IMR-90 (cell line): ENCODE results near the gene GPX4. TPM values are rescaled to one million over a fixed set of nuclear protein-coding genes. Genes with fewer than 3 reads are reported as not detected.

Experiments used
- ATAC-seq: fragments of 200-7000 bp; cut with Tn5 transposase; 2 replicates; pipeline ENCODE4 v1.9.1; 2020; ENCODE audit warnings: low read depth, mild to moderate bottlenecking, moderate library complexity
- BruUV-seq: library from RNA; stranded (reverse); fragments of 400-500 nt; replicated peaks from 2 replicates; lab custom pipeline; 2021; lab: Mats Ljungman, UMichigan
- CTCF ChIA-PET: fragments of 300-600 bp; formaldehyde crosslinking; extraction: SDS; loops from one replicate; lab custom pipeline; 2021; ENCODE audit warnings: antibody characterized with exemption; lab: Yijun Ruan, JAX
- POLR2A ChIA-PET: fragments of 300-600 bp; sonication (Branson Sonifier 250); formaldehyde crosslinking; loops from one replicate; lab custom pipeline; 2022; ENCODE audit warnings: antibody characterized with exemption; ENCODE audit not compliant: unreplicated experiment; lab: Charles Lee
- DNase-seq: peaks from one replicate; pipeline ENCODE4 v3.0.0; 2013
- H2AFZ ChIP-seq: replicated peaks from 2 replicates; pipeline ENCODE3; 2013; ENCODE audit warnings: low read length, mild to moderate bottlenecking; ENCODE audit not compliant: poor library complexity
- H2AK5ac ChIP-seq: 2 replicates; pipeline ENCODE4 v1.6.1; 2013; ENCODE audit warnings: low read depth, low read length, inconsistent platforms
- H2AK9ac ChIP-seq: replicated peaks from 2 replicates; pipeline ENCODE3; 2013; ENCODE audit warnings: mild to moderate bottlenecking, low read depth, low read length, moderate library complexity; ENCODE audit not compliant: poor library complexity
- H2BK120ac ChIP-seq: 2 replicates; pipeline ENCODE4 v1.6.1; 2013; ENCODE audit warnings: low read depth, low read length, inconsistent platforms
- H2BK15ac ChIP-seq: 3 replicates; pipeline ENCODE4 v1.6.1; 2013; ENCODE audit warnings: low read depth, low read length, inconsistent platforms
- H2BK20ac ChIP-seq: 2 replicates; pipeline ENCODE4 v1.6.1; 2013; ENCODE audit warnings: low read depth, mild to moderate bottlenecking, inconsistent platforms, low read length, moderate library complexity
- H2BK5ac ChIP-seq: 2 replicates; pipeline ENCODE4 v1.6.1; 2013; ENCODE audit warnings: mild to moderate bottlenecking, low read depth, low read length, inconsistent platforms; ENCODE audit not compliant: poor library complexity, severe bottlenecking
- H3K14ac ChIP-seq: replicated peaks from 2 replicates; pipeline ENCODE4 v1.6.1; 2013; ENCODE audit warnings: low read depth, low read length, inconsistent platforms
- H3K18ac ChIP-seq: 2 replicates; pipeline ENCODE4 v1.6.1; 2013; ENCODE audit warnings: low read depth, low read length, control low read depth
- H3K23ac ChIP-seq: 2 replicates; pipeline ENCODE4 v1.6.1; 2013; ENCODE audit warnings: low read depth, low read length, inconsistent platforms
- H3K27ac ChIP-seq: 2 replicates; pipeline ENCODE4 v1.5.1; 2013; ENCODE audit warnings: mild to moderate bottlenecking, control low read depth, low read length; ENCODE audit not compliant: insufficient read depth
- H3K27me3 ChIP-seq: 2 replicates; pipeline ENCODE4 v1.6.1; 2013; ENCODE audit warnings: low read length; ENCODE audit not compliant: control insufficient read depth, insufficient read depth
- H3K36me3 ChIP-seq: 2 replicates; pipeline ENCODE4 v1.6.1; 2013; ENCODE audit warnings: low read length, mixed read lengths; ENCODE audit not compliant: control insufficient read depth, insufficient read depth
- H3K4ac ChIP-seq: 2 replicates; pipeline ENCODE4 v1.6.1; 2013; ENCODE audit warnings: low read depth, low read length, inconsistent platforms
- H3K4me1 ChIP-seq: 2 replicates; pipeline ENCODE4 v1.6.1; 2013; ENCODE audit warnings: low read length, mixed read lengths; ENCODE audit not compliant: control insufficient read depth, insufficient read depth
- H3K4me2 ChIP-seq: 2 replicates; pipeline ENCODE4 v1.6.1; 2013; ENCODE audit warnings: low read depth, mild to moderate bottlenecking, control low read depth, low read length, moderate library complexity
- H3K4me3 ChIP-seq: 2 replicates; pipeline ENCODE4 v1.5.1; 2013; ENCODE audit warnings: low read depth, mild to moderate bottlenecking, control low read depth, low read length, moderate library complexity; ENCODE audit not compliant: insufficient read depth
- H3K56ac ChIP-seq: 2 replicates; pipeline ENCODE4 v1.6.1; 2013; ENCODE audit warnings: low read length, inconsistent platforms; ENCODE audit not compliant: insufficient read depth; ENCODE audit errors: extremely low read depth
- H3K79me1 ChIP-seq, 2 experiments: 2 replicates each; pipeline ENCODE4 v1.6.1; 2013; ENCODE audit warnings: low read length in 2 of 2, inconsistent platforms in 1 of 2, low read depth in 1 of 2
- H3K9ac ChIP-seq: 2 replicates; pipeline ENCODE4 v1.6.1; 2013; ENCODE audit warnings: low read depth, low read length, control low read depth
- H3K9me1 ChIP-seq: 2 replicates; pipeline ENCODE4 v1.6.1; 2013; ENCODE audit warnings: low read length, inconsistent platforms; ENCODE audit not compliant: insufficient read depth
- H3K9me3 ChIP-seq: 2 replicates; pipeline ENCODE4 v1.6.1; 2013; ENCODE audit warnings: low read length; ENCODE audit not compliant: control insufficient read depth, insufficient read depth
- H4K20me1 ChIP-seq: 2 replicates; pipeline ENCODE4 v1.6.1; 2013; ENCODE audit warnings: low read length, inconsistent platforms; ENCODE audit not compliant: insufficient read depth
- H4K5ac ChIP-seq: 2 replicates; pipeline ENCODE4 v1.6.1; 2013; ENCODE audit warnings: mild to moderate bottlenecking, low read depth, low read length, control low read depth
- H4K8ac ChIP-seq, 2 experiments: 2 replicates each; pipeline ENCODE4 v1.6.1; 2013; ENCODE audit warnings: low read depth in 2 of 2, low read length in 2 of 2, control low read depth in 1 of 2, inconsistent platforms in 1 of 2
- H4K91ac ChIP-seq: 2 replicates; pipeline ENCODE4 v1.6.1; 2013; ENCODE audit warnings: low read depth, low read length, inconsistent platforms; ENCODE audit not compliant: insufficient read depth
- FOS ChIP-seq: fragments of 150-350 bp; IDR thresholded peaks from 2 replicates; pipeline ENCODE4 v1.6.1; 2016; ENCODE audit warnings: low read depth, low read length
- MAZ ChIP-seq: IDR thresholded peaks from 2 replicates; pipeline ENCODE4 v1.6.1; 2012; ENCODE audit warnings: low read depth, mild to moderate bottlenecking, low read length, improper control_type of control experiment, moderate library complexity, borderline replicate concordance
- NFE2L2 ChIP-seq: fragments of 150-350 bp; IDR thresholded peaks from 2 replicates; pipeline ENCODE4 v1.6.1; 2016; ENCODE audit warnings: low read depth, mild to moderate bottlenecking, low read length
- RFX5 ChIP-seq: IDR thresholded peaks from 2 replicates; pipeline ENCODE4 v1.8.0; 2012; ENCODE audit warnings: low read depth, mild to moderate bottlenecking, low read length, moderate library complexity
- SMC3 ChIP-seq: fragments of 150-350 bp; IDR thresholded peaks from 2 replicates; pipeline ENCODE4 v1.6.1; 2016; ENCODE audit warnings: low read depth, mild to moderate bottlenecking, antibody characterized with exemption, low read length, moderate library complexity
- WGBS, 2 experiments: methylation state at CpG; one replicate each; pipeline versions ENCODE4 v1.1.5 to v1.1.7; 2013; ENCODE audit warnings: missing lambda C conversion rate in 2 of 2; ENCODE audit not compliant: insufficient read length in 1 of 2; ENCODE audit errors: extremely low coverage in 2 of 2; 5-methylcytosine and 5-hydroxymethylcytosine counted together
- dilution Hi-C: fragments of 300-500 bp; cut with HindIII; formaldehyde crosslinking; loops from one replicate; pipeline ENCODE4 v1.14.3; 2018; ENCODE audit warnings: low sequenced_read_pairs; ENCODE audit not compliant: unreplicated experiment
- in situ Hi-C: fragments of 300-500 bp; cut with MboI; formaldehyde crosslinking; loops from 3 replicates; pipeline ENCODE4 v1.14.3; 2019; ENCODE audit warnings: low sequenced_read_pairs, inconsistent platforms, mixed read lengths
- intact Hi-C: fragments of 100-400 bp; cut with micrococcal nuclease; formaldehyde crosslinking; loops from 2 replicates; pipeline ENCODE4 v1.10.0; 2022
- polyA plus RNA-seq, 3 experiments: library from polyadenylated mRNA; depleted of rRNA; stranded (reverse); fragments of >200 nt; gene quantifications; 2 replicates each; pipeline ENCODE4 v1.2.3, GENCODE V29; 2012; ENCODE audit warnings: low replicate concordance in 1 of 3
- total RNA-seq: library from RNA; depleted of rRNA; stranded (reverse); fragments of >200 nt; gene quantifications from 2 replicates; pipeline ENCODE4 v1.2.3, GENCODE V29; 2012

Gene GPX4
- total and polyA plus RNA-seq, 2 of the 4 experiments (the other 2 are of a cell fraction) = 357 to 1,083 TPM

DNA sequence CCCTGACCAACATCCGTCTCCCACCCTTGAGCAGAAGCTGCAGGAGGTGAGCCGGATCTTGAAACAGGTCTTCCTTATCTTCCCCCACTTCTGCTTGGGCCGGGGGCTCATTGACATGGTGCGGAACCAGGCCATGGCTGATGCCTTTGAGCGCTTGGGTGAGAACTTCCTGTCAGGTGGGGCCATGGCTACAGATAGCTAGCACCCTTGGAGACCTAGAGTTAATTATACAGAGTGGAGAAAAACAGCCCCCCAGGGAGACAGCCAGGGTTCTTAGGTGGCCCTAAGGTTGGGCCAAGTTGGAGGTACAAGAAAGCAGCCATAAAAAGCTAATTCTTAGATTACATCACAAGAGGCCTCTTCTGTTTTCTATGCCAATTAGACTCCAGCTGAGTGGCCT is 45.7 kb upstream of the GPX4 start:
- Histone ChIP-seq H2BK15ac (no peak overlapping the region), H3K79me1 (no peaks in the 10 kb centered on the region), H3K9me1 (no peaks in the 10 kb centered on the region), H3K4ac (no peak overlapping the region), H3K56ac (no peak overlapping the region), H2BK120ac (no peak overlapping the region), H3K18ac (no peak overlapping the region), H3K4me2 (no peak overlapping the region), H4K91ac (no peak overlapping the region), H3K23ac (no peak overlapping the region), H3K9me3 (peaks cover 36% of the 10 kb centered on the region), H2BK5ac (no peak overlapping the region), H2BK20ac (no peak overlapping the region), H3K36me3 (peaks cover 1% of the 10 kb centered on the region; the same call in 1 of the 2 replicates), H2AK5ac (no peak overlapping the region), H3K4me1 (no peaks in the 10 kb centered on the region), H3K4me3 (no peak overlapping the region), H3K9ac (no peak overlapping the region), H2AFZ (no peak overlapping the region), H3K27ac (no peak overlapping the region), H2AK9ac (no peak overlapping the region), H4K8ac (no peak overlapping the region), H3K14ac (no peak overlapping the region), H3K27me3 (no peaks in the 10 kb centered on the region), H4K20me1 (no peaks in the 10 kb centered on the region), H4K5ac (no peak overlapping the region)
- 100% methylated on average over 2 of the region's 5 CpGs; no CpG with 5 or more reads in 1 of the 2 experiments for WGBS, 2 experiments
- BruUV-seq = no TSS peak
- in situ Hi-C loops = no loop called here
- DNase-seq (no peak), ATAC-seq (no peak)
- intact Hi-C loops = no loop called here
- POLR2A ChIA-PET = no interaction called here
- CTCF ChIA-PET = no interaction called here
- dilution Hi-C loops = no loop called here
- TF ChIP-seq FOS (no peak), NFE2L2 (no peak), SMC3 (no peak), MAZ (no peak), RFX5 (no peak)
